ENCODE measurements around the gene DENND1A.

GRCh38 chr9:123485216-123485615 lies 444.7 kb downstream of the DENND1A start:
- TF ChIP-seq, protein P1, sequence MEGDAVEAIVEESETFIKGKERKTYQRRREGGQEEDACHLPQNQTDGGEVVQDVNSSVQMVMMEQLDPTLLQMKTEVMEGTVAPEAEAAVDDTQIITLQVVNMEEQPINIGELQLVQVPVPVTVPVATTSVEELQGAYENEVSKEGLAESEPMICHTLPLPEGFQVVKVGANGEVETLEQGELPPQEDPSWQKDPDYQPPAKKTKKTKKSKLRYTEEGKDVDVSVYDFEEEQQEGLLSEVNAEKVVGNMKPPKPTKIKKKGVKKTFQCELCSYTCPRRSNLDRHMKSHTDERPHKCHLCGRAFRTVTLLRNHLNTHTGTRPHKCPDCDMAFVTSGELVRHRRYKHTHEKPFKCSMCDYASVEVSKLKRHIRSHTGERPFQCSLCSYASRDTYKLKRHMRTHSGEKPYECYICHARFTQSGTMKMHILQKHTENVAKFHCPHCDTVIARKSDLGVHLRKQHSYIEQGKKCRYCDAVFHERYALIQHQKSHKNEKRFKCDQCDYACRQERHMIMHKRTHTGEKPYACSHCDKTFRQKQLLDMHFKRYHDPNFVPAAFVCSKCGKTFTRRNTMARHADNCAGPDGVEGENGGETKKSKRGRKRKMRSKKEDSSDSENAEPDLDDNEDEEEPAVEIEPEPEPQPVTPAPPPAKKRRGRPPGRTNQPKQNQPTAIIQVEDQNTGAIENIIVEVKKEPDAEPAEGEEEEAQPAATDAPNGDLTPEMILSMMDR (IDR thresholded peaks at IDR 0.05) = no peak
- TF ChIP-seq POLR2A (IDR thresholded peaks at IDR 0.05) = no peak

Measured in adrenal gland (tissue), 5 donors.